Left lung (tissue), 10 donors: ENCODE measurements around the gene CCT6A. TPM values are rescaled to one million over a fixed set of nuclear protein-coding genes. Genes with fewer than 3 reads are reported as not detected.
"Not testable (repeated sequence)": the region's sequence is repeated elsewhere in the genome, so short reads cannot be mapped to it uniquely, and the experiment has no call there.

Experiments
- ATAC-seq: fragments of 200-7000 bp; cut with Tn5 transposase; one replicate; pipeline ENCODE4 v1.9.1; 2020; ENCODE audit warnings: moderate library complexity
- DNase-seq, 4 donors: peaks; one replicate each; pipeline ENCODE4 v3.0.0-alpha.2; 2013 to 2020
- H3K27ac ChIP-seq, 2 donors: fragments of 200-600 bp; sonication (generic) in 1 of 2; one replicate each; pipeline versions ENCODE4 v1.5.0 to v1.8.0; 2020 to 2021
- H3K27me3 ChIP-seq, 2 donors: fragments of 200-600 bp; sonication (generic) in 1 of 2; one replicate each; pipeline versions ENCODE4 v1.5.0 to v1.8.0; 2020 to 2021
- H3K36me3 ChIP-seq, 2 donors: fragments of 200-600 bp; sonication (generic) in 1 of 2; one replicate each; pipeline versions ENCODE4 v1.5.0 to v1.8.0; 2020 to 2021
- H3K4me1 ChIP-seq, 2 donors: fragments of 200-600 bp; one replicate each; pipeline ENCODE4 v1.8.0; 2021
- H3K4me3 ChIP-seq, 2 donors: fragments of 200-600 bp; sonication (generic) in 1 of 2; one replicate each; pipeline versions ENCODE4 v1.5.0 to v1.8.0; 2020 to 2021; ENCODE audit warnings: mild to moderate bottlenecking in 1 of 2
- H3K9me3 ChIP-seq, 2 donors: fragments of 200-600 bp; sonication (generic) in 1 of 2; one replicate each; pipeline versions ENCODE4 v1.5.0 to v1.8.0; 2020 to 2021
- CTCF ChIP-seq, 2 donors: fragments of 200-600 bp; sonication (generic) in 1 of 2; IDR thresholded peaks; one replicate each; pipeline versions ENCODE4 v1.5.0 to v1.8.0; 2021; ENCODE audit warnings: antibody characterized with exemption in 2 of 2
- intact Hi-C, 2 donors: fragments of 100-400 bp; cut with DNase I; formaldehyde crosslinking; loops; one replicate each; pipeline versions ENCODE4 v1.11.2 to v1.14.2; 2022
- polyA plus RNA-seq, 6 donors: library from polyadenylated mRNA; unstranded; fragments of 120-200 nt; gene quantifications; one replicate each; pipeline ENCODE4 v1.2.1, GENCODE V29; 2013; ENCODE audit not compliant: insufficient read length in 6 of 6
- total RNA-seq, 2 donors: library from RNA; stranded (reverse); fragmentation: NEBNext Ultra II Directional; extraction: Animal tissue kit (Norgen Biotek cat#: 25700); gene quantifications; one replicate each; pipeline ENCODE4 v1.2.1, GENCODE V29; 2021
- donor health status: DM: no; HTN: yes; CAD: no.
- donor health status: DM: no; HTN: no; CAD: no.

Gene CCT6A
- total and polyA plus RNA-seq, 8 donors: 84.9 to 225 (median 208) TPM

- Histone ChIP-seq H3K4me3 (no peak overlapping the region), H3K4me1 (no peaks in the 10 kb centered on the region), H3K27me3 (no peaks in the 10 kb centered on the region), H3K36me3 (peaks cover 0 to 9% of the 10 kb centered on the region in 2 donors), H3K9me3 (no peaks in the 10 kb centered on the region), H3K27ac (no peak overlapping the region)
- no peak for ATAC-seq
- no peak for DNase-seq
- no peak for TF ChIP-seq CTCF (IDR thresholded peaks at IDR 0.05)
- intact Hi-C loops: loop anchor here in 1 of 2 donors (10.0 kb wide), 1 partner anchor 67 kb away; no protein-coding TSS in a partner anchor
Measured at GRCh38 chr7:56007891-56008290, 43.7 kb upstream of the CCT6A start.

DNA sequence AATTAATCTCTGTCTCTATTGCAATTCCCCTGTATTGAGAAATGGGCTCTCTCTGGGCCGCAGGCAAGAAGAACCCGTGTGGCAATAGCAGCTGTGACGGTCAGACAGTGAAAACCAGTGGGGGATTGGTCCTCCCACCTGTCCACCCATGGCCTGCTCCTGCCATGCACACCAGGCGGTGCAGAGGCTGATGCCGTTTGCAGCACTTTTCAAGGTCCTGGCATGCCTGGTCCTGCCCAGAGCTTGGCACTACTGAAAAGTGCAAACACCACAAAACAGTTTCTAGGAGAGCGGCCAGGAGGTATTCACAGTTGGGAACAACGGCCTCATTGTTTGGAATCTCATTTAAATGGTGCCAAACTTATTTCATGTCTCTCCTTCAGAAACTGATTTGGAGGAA, 41.9 kb upstream of the CCT6A start:
- Histone ChIP-seq H3K4me1 (no peaks in the 10 kb centered on the region), H3K4me3 (no peak overlapping the region), H3K27me3 (no peaks in the 10 kb centered on the region), H3K9me3 (no peaks in the 10 kb centered on the region), H3K27ac (no peak overlapping the region), H3K36me3 (peaks cover 0 to 17% of the 10 kb centered on the region in 2 donors)
- peak in 1 of 4 donors; percentile 10 for DNase-seq
- no peak for TF ChIP-seq CTCF (IDR thresholded peaks at IDR 0.05)
- intact Hi-C loops: loop anchor here in 1 of 2 donors (10.0 kb wide), 1 partner anchor 65 kb away; no protein-coding TSS in a partner anchor
- ATAC-seq: no peak

DNA sequence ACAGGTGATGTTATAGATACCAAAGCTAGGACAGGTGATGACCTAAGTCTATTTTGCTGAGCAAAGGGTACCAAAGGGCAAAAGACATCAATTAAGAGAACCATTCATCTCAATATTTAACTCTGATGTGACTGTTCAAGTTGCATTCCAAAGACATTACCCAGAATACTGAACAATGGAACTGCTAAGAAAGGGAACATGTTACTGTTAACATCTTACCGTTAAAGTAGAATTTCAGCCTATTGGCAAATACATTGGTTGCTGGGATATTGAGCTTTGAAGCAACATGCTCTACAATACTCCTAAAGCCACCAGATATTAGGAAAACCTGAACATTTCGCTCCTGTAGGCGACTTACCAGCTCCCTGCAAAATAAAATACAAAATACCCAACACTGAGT, 34.5 kb upstream of the CCT6A start:
- H3K27me3 ChIP-seq, H3K4me1 ChIP-seq, H3K27ac ChIP-seq, DNase-seq, H3K4me3 ChIP-seq, intact Hi-C loops, ATAC-seq, H3K9me3 ChIP-seq: not testable (repeated sequence)
- H3K36me3 ChIP-seq: peaks cover 0 to 49% of the 10 kb centered on the region in 2 donors

DNA sequence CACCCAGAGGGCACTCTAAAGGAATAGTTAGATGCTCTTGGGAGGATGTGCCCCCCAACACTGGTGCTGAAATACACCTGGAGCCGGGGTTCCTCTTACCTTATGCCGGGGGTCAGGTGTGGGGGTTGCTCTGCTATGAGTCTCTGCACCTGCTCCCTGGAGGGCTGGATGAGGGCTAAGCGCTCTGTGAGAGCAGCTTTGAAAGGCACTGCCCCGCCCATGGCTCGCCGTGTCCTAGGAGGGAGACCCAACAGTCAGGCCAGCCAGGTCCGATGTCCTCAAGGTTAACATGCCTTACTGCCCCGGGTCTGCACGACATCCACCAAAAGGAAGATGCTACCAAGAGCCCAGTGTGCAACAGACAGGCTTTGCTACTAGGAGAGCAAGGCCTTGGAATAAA, 32.1 kb upstream of the CCT6A start:
- no peak overlapping the region for H3K27ac ChIP-seq
- H3K9me3 ChIP-seq: no peaks in the 10 kb centered on the region
- no peak overlapping the region for H3K4me3 ChIP-seq
- H3K4me1 ChIP-seq: no peaks in the 10 kb centered on the region
- H3K36me3 ChIP-seq: peaks cover 0 to 39% of the 10 kb centered on the region in 2 donors
- intact Hi-C loops: no loop called here
- no peak for TF ChIP-seq CTCF (IDR thresholded peaks at IDR 0.05)
- no peak for ATAC-seq
- DNase-seq: no peak
- no peaks in the 10 kb centered on the region for H3K27me3 ChIP-seq

- Histone ChIP-seq H3K4me1 (no peaks in the 10 kb centered on the region), H3K36me3 (peaks cover 0 to 47% of the 10 kb centered on the region in 2 donors), H3K4me3 (no peak overlapping the region), H3K27me3 (no peaks in the 10 kb centered on the region), H3K27ac (no peak overlapping the region), H3K9me3 (no peaks in the 10 kb centered on the region)
- intact Hi-C loops: no loop called here
- TF ChIP-seq CTCF (IDR thresholded peaks at IDR 0.05): no peak
- no peak for ATAC-seq
- no peak for DNase-seq
Measured at GRCh38 chr7:56023500-56023899, 28.1 kb upstream of the CCT6A start.

DNA sequence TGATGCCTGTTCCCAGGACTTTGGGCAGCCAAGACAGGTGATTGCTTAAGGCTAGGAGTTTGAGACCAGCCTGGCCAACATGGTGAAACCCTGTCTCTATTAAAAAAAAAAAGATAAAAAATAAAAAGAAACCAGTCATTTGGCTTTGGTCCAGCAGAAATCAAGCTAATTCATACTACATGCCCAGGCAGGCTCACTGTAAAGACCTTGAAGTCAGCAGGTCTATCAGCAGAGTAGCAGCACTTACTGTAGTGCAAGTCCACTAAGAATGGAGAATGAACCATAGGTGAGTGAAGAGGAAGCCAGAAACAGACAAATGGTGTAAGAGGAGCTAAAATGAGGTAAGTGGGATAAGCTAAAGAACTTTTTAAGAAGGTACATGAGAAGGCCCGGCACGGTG, 25.0 kb upstream of the CCT6A start:
- no peak for DNase-seq
- no peak overlapping the region for H3K27ac ChIP-seq
- TF ChIP-seq CTCF (IDR thresholded peaks at IDR 0.05): no peak
- H3K9me3 ChIP-seq: no peaks in the 10 kb centered on the region
- H3K4me3 ChIP-seq: no peak overlapping the region
- no peaks in the 10 kb centered on the region for H3K4me1 ChIP-seq
- no peaks in the 10 kb centered on the region for H3K27me3 ChIP-seq
- peaks cover 0 to 40% of the 10 kb centered on the region in 2 donors for H3K36me3 ChIP-seq
- ATAC-seq: no peak
- intact Hi-C loops: no loop called here
